Brain microvascular endothelial cell (primary cell): ENCODE data around the gene AP1S3.
"Not testable (repeated sequence)": the region's sequence is repeated elsewhere in the genome, so short reads cannot be mapped to it uniquely, and the experiment has no call there.

ENCODE experiments used
- DNase-seq: peaks from one replicate; pipeline ENCODE4 v3.0.0-alpha.2; 2020
- H3K27ac ChIP-seq: fragments of 250-450 bp; sonication (Bioruptor Pico); 2 replicates; pipeline ENCODE4 v1.5.1; 2020; ENCODE audit warnings: mild to moderate bottlenecking, moderate library complexity
- H3K27me3 ChIP-seq: fragments of 250-450 bp; sonication (Bioruptor Pico); replicated peaks from 2 replicates; pipeline ENCODE4 v1.5.1; 2020; ENCODE audit warnings: mild to moderate bottlenecking
- H3K36me3 ChIP-seq: fragments of 250-450 bp; sonication (Bioruptor Pico); replicated peaks from 2 replicates; pipeline ENCODE4 v1.5.1; 2020; ENCODE audit warnings: mild to moderate bottlenecking
- H3K4me3 ChIP-seq: 2 replicates; pipeline ENCODE4 v1.5.1; 2011; ENCODE audit warnings: low read depth, mild to moderate bottlenecking, control low read depth, low read length, moderate library complexity
- in situ Hi-C: cut with HindIII; loops from 2 replicates; pipeline ENCODE4 v1.10.0; 2017; ENCODE audit warnings: low sequenced_read_pairs, low pct_ligation_motif_present
- TF ChIP-seq, protein P1 (sequence below): IDR thresholded peaks from 2 replicates; pipeline ENCODE4 v1.5.1; 2011; ENCODE audit warnings: low read depth, mild to moderate bottlenecking, moderate library complexity, low read length, control low read depth, inconsistent platforms; ENCODE audit errors: missing control alignments

AP1S3 gene

GRCh38 chr2:223797037-223797436 is 40.3 kb downstream of the AP1S3 start:
- H3K36me3 ChIP-seq: no peaks in the 10 kb centered on the region
- in situ Hi-C loops: no loop called here
- H3K27me3 ChIP-seq: no peaks in the 10 kb centered on the region
- H3K27ac ChIP-seq: peak overlapping the region; percentile 34
- peak; percentile 80 for DNase-seq
- TF ChIP-seq, protein P1, sequence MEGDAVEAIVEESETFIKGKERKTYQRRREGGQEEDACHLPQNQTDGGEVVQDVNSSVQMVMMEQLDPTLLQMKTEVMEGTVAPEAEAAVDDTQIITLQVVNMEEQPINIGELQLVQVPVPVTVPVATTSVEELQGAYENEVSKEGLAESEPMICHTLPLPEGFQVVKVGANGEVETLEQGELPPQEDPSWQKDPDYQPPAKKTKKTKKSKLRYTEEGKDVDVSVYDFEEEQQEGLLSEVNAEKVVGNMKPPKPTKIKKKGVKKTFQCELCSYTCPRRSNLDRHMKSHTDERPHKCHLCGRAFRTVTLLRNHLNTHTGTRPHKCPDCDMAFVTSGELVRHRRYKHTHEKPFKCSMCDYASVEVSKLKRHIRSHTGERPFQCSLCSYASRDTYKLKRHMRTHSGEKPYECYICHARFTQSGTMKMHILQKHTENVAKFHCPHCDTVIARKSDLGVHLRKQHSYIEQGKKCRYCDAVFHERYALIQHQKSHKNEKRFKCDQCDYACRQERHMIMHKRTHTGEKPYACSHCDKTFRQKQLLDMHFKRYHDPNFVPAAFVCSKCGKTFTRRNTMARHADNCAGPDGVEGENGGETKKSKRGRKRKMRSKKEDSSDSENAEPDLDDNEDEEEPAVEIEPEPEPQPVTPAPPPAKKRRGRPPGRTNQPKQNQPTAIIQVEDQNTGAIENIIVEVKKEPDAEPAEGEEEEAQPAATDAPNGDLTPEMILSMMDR: no peak
- no peak overlapping the region for H3K4me3 ChIP-seq

DNA sequence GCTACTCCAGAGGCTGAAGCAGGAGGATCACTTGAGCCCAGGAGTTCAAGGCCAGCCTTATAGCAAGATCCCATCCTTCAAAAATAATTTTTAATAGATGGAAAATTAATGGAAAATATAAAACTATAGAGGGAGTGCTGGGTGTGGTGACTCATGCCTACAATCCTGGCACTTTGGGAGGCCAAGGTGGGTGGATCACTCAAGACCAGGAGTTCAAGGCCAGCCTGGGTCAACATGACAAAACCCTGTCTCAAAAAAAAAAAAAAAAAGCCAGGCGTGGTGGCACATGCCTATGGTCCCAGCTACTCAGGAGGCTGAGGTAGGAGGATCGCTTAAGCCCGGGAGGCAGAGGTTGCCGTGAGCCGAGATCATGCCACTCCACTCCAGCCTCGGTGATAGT is 48.0 kb downstream of the AP1S3 start:
- Histone ChIP-seq H3K4me3 (no peak overlapping the region), H3K36me3 (no peaks in the 10 kb centered on the region), H3K27me3 (no peaks in the 10 kb centered on the region), H3K27ac (no peak overlapping the region)
- in situ Hi-C loops: no loop called here
- TF ChIP-seq, protein P1: no peak
- DNase-seq: no peak

- Histone ChIP-seq H3K36me3 (no peaks in the 10 kb centered on the region), H3K27ac (no peak overlapping the region), H3K27me3 (no peaks in the 10 kb centered on the region), H3K4me3 (no peak overlapping the region)
- in situ Hi-C loops: no loop called here
- DNase-seq: no peak
- TF ChIP-seq, protein P1: no peak
Measured at GRCh38 chr2:223788826-223789225, 48.6 kb downstream of the AP1S3 start.

GRCh38 chr2:223788106-223788505 is 49.3 kb downstream of the AP1S3 start:
- H3K27ac ChIP-seq, H3K27me3 ChIP-seq, DNase-seq, in situ Hi-C loops, H3K36me3 ChIP-seq, H3K4me3 ChIP-seq: not testable (repeated sequence)

GRCh38 chr2:223787358-223787757 is 50.0 kb downstream of the AP1S3 start:
- in situ Hi-C loops: no loop called here

GRCh38 chr2:223786943-223787342 is 50.4 kb downstream of the AP1S3 start:
- Histone ChIP-seq H3K27ac (no peak overlapping the region), H3K36me3 (no peaks in the 10 kb centered on the region), H3K27me3 (no peaks in the 10 kb centered on the region), H3K4me3 (no peak overlapping the region)
- DNase-seq: no peak
- TF ChIP-seq, protein P1: no peak
- in situ Hi-C loops: no loop called here

More at GRCh38 chr2:223787358-223787757, 50.0 kb downstream of the AP1S3 start:
- Histone ChIP-seq H3K27me3 (no peaks in the 10 kb centered on the region), H3K36me3 (no peaks in the 10 kb centered on the region), H3K27ac (no peak overlapping the region), H3K4me3 (no peak overlapping the region)
- TF ChIP-seq, protein P1: no peak
- DNase-seq: no peak
